GM23248 (cell line): ENCODE results near the gene FOXRED2.

Experiments used
- EZH2 ChIP-seq: fragments of 200-600 bp; sonication (generic); IDR thresholded peaks from 2 replicates; pipeline ENCODE4 v1.6.1; 2018; ENCODE audit warnings: antibody characterized with exemption, mild to moderate bottlenecking; ENCODE audit not compliant: insufficient read depth, poor library complexity, severe bottlenecking
- EZH2phosphoT487 ChIP-seq: fragments of 200-600 bp; sonication (generic); IDR thresholded peaks from 2 replicates; pipeline ENCODE4 v1.6.1; 2018; ENCODE audit warnings: antibody characterized with exemption, moderate library complexity, mild to moderate bottlenecking, low read depth; ENCODE audit not compliant: insufficient read depth

DNA sequence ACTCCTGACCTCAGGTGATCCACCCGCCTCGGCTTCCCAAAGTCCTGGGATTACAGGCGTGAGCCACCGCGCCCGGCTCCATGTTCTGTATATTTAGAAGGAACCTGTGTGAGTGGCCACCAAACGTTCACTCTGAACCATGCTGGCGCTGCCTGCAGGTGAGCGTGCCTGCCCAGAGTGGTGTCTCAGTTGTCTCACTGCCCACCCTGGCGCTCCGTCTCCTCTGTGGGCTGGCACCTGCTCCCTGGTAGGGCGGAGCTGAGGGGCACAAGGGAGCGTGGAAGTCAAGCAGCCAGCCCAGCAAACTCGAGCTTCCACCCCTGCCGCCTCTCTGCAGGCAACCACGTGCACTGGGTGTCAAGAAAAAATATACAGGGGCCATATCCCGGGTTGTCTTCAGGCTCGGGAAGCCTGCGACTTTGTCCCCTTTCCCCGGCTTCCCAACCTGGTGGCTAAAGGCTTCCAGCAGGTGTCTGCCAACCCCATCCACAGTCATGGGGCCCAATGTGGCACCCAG, 42.1 kb downstream of the FOXRED2 start:
- no peak for TF ChIP-seq EZH2
- no peak for TF ChIP-seq EZH2phosphoT487
